Brain pericyte (primary cell): Measurements from ENCODE around the gene CDK19.
"Not testable (repeated sequence)": the region's sequence is repeated elsewhere in the genome, so short reads cannot be mapped to it uniquely, and the experiment has no call there.

Experiments used
- DNase-seq: peaks from one replicate; pipeline ENCODE4 v3.0.0-alpha.2; 2012; ENCODE audit warnings: low read depth, low spot score

CDK19 gene

DNA sequence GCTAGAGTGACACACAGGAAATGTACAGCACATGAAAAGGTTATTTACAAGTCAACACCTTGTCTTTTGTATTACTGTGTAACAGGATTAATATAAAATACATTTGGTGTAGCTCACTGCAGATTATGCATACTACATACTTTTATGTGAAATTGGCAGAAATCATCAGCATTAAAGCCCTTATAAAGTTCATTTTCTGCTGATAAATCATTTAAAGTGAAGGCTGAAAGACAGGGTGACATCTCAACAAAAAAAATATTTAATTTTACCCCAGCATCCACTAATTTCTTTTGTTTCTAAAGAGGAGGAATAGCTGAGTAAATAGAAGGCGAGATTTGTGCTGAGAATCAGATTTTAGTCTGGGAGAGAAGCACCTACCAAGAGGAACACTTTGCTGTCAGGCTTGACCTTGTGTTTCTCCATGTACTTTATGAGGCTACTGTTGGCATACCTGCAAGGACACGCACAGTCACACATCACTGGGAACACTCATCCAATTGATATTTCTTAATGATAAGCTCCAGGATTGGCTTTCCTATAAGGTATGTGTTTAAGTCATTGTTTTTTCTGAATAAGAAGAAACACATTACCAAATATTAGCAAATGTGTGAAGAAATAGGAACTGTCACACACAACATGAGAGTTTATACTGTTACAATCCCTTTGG, 192.2 kb downstream of the CDK19 start:
- DNase-seq: no peak

DNA sequence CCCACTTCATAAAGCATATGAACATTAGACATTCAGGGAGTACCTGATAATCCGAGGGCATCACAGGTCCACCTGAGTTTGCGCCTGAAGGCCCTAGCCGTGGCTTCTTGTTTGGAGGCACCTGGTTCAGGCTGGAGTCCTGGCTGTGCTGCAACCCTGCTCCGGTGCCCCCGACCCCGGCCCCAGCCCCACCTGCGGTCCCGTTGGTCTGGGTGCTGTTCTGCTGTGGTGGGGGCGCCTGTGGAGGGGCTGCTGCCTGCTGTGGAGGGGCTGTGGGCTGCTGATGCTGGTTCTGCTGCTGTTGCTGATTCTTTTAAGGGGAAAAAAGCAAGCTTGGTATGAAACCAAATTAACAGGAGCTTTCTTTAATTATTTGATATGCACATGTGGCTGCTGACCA, 194.2 kb downstream of the CDK19 start:
- DNase-seq: no peak

DNA sequence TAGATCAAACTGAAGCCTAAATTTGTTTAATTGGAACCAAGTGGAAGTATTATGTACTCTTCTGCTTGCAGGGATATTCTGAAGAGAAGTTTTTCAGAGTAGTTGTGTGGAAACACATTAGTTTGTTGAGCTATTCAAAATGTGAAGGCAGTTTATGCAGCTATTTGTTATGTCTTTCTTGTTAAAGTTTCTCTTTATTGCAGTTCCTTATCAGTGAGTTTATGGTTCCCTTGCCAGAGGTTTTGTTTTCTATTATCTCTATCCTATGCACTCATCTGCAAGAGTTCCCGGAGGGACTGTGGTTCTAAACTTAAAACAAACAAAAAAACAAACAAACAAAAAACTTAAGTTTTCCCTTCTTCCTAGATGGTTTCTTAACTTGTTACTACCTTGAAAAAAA, 195.2 kb downstream of the CDK19 start:
- no peak for DNase-seq

DNA sequence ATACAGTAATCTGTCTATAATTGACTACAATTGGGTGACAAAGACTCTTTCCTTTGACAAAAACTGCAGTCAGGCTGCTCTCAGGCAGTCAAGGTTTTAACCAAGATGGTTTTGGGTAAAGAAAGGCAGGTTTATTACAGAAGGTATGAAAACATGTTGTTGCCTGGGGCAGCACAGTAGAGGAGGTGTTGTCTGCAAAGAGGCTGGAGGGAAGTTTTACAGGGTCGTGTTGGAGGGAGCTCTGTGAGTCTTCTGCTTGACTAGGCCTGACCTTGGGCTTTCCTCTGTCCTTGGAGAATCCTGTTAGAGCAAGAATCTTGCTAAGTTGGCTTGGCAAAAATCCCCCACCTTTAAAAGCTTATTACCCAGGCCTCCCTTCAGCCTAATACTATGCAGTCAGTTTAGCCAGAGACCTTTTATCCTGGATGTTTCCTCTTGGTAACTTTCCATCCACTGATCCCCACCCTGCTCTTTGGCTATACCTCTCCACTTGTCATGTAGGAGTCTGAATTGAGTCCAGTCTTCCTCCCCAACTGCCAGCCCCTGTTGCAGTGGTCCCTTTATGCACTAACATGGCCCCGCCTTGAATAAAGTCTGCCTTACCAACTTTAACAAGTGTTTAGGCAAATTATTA, 195.9 kb downstream of the CDK19 start:
- no peak for DNase-seq

DNA sequence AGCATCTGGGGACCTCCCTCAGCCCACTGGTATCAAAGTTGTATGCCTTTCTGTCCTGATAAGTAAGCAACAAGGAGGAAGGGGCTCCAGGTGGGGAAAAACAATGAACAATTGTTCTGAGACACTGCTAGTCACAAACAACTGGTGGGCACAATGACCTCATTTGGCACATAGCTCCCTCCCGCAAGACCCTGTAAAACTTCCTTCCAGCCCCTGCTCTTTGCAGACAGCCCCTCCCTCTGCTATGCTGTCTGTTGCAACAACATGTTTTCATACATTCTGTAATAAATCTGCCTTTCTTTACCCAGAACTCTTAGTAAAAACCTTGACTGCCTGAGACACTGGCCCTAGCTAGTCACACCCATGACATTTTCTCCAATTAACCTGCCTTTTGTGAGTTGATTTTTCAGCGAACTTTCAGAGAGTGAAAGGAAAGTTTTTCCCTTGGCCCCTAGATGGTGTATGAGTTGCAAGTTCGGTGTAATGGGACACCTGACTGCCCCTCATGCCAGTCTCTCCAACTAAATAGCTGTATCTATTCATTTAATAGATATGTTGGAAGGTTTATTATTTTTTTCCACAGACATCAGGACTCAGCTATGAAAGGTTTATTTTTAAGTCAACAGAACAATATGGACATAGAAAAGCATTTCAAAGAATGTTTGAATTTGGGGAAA, 196.5 kb downstream of the CDK19 start:
- no peak for DNase-seq

DNA sequence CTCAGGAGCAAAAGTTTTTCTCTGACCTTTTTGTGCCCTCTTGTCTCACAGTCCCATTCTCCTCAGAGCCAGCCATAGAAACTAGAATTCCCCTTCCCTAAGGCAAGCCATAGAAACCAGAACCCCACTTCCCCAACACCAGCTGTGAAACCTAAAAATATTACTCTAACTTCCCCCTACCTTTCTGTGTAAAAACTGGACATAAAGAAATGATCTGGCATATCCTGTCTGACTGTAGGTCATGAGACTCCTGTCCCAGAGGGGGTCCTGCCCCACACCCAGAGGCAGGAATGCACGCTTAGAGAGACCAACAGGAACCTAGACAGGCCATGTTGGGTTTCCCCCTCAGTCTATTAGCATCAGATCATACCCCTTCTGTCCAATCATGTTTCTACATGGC, 198.2 kb downstream of the CDK19 start:
- DNase-seq: no peak

DNA sequence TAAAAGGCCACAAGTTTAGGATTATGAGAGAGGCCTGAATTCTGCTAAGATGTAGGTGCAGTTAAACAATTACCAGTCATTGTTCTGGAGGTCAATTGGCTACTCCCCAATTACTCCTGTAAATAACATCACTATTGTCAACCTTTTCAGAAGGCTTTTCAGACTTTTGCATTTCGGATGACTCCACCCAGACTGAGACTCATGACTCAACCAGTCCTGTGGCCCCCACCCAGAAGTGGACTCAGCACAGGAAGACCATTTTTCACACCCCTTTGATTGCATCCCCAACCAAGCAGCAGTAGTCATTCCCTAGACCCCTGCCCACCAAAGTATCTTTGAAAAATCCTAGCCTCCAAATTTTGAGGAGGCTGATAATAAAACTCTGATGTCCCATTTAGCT, 199.5 kb downstream of the CDK19 start:
- no peak for DNase-seq

DNA sequence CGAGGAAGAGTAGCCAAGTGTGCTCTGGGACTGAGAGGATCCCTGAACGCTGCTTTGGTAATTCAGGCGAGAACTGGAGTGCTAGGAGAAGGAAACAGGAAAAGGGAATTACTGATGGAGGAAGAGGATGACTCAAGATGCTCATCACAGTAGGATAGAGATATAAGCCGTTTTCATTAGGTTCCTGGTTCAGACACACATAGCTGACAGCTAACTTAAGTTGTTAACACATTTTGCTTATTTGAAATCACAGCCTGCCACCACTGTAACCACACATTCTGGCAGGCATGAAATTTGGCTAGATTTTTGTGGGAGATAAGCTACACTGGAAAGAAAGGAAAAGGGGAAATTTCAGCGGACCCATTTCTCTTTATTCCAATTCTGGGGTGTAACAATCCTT, 200.7 kb downstream of the CDK19 start:
- no peak for DNase-seq

DNA sequence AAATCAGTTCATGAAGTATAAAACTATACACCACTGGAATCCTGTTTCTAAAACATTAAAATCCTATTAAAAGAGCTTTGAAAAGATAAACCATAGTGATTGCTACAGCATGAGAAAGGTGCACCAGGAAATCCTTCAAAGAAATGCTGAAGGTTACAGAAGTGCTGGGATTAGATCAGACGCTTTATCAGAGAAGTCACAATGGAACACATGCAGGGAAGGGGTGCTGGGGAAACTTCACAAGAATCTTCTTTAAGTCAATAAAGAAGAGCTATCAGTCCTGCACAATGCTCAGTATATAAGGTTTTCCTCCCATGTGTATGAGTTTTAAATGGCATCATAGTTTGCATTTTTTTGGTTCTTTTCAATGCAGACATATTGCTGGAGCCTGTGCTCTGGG, 201.2 kb downstream of the CDK19 start:
- no peak for DNase-seq

DNA sequence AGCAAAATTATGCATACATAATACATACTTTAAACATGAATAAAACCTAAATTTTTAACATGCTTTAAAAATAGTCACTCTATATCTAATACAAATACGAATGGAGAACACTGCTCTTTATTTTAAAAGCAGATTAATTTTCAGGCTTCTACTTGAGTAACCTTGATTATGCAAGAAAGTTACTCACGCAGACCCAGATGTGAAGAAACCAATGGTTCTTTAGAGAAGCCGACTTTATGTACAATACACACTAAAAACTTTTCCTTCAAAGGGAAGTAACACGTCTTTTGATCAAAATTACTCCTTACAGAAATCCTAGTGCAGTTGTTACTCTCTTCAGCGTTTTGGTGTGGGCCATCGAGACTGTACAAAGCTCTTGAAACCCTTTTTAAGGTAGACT, 201.9 kb downstream of the CDK19 start:
- no peak for DNase-seq

DNA sequence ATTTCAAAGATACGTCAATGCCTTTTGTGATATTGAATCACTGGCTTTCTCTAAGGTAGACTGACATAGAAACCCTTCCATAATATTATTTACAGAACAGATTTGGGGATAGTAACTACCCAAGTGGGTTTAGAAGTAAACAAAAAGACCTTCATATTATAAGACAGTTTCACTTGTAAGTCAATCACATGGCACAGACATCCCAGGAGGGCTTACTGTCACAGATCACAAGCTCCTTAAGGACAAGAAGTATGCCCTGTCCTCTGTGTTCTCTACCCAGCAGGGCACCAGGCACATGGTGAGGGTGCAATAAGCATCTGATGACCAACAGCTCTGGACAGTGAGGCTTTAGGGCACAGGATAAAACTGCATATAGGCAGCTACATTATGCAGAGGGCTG, 203.0 kb downstream of the CDK19 start:
- DNase-seq: no peak

DNA sequence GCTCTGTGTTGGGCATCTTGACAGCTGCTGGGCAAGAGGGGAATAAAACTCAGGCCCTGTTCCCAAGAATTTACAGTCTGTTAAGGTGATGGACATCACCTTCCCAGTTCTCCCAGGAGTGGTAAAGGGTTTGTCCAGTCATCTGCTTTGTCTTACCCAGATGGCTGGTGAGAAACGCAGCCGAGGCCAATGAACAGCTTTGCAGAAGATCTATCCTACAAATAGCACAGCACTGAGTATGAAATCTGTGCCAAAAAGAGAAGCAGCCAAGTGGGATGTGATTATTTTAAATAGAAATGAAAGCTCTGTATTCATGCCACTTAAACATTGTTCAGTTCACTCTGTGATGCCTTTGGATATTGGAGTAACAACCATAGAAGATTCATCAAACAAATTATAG, 206.2 kb downstream of the CDK19 start:
- no peak for DNase-seq

DNA sequence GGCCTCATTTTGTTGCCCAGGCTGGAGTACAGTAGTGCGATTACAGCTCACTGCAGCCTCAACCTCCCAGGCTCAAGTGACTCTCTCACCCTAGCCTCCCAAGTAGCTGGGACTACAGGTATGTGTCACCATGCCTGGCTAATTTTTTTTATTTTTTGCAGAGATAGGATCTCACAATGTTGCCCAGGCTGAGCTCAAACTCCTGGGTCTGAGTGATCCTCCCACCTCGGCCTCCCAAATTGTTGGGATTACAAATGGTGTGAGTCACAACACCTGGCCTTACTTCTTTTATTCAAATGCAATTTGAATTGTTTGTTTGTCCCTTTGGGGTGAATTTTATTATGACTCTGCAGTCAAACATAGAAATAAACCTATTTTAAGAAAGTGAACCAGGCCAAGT, 207.1 kb downstream of the CDK19 start:
- DNase-seq: no peak

DNA sequence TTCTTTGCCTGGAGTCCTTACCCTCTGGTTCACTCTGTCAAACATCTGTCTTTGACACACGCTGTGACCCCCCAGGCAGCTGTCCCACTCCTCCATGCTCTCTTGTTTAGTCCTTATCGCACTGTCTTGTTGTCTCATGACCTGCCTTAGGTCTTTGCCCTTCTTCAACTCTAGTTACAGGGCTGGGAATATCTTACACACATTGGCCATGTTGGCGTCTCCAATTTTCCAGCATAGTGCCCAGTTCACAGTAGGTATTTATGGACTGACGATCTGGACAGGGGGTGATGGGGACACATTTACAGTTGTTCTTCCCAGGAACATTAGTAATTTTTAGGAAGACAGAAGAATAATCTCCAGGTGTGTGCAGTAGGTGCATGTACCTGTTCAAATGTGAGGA, 209.1 kb downstream of the CDK19 start:
- DNase-seq: no peak

DNA sequence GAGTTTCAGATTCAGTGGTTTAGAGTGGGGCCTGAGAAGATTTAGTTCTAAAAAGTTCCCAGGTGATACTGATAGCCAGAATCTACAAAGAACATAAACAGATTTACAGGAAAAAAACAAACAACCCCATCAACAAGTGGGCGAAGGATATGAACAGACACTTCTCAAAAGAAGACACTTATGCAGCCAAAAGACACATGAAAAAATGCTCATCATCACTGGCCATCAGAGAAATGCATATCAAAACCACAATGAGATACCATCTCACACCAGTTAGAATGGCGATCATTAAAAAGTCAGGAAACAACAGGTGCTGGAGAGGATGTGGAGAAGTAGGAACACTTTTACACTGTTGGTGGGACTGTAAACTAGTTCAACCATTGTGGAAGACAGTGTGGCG, 214.6 kb downstream of the CDK19 start:
- not testable (repeated sequence) for DNase-seq

DNA sequence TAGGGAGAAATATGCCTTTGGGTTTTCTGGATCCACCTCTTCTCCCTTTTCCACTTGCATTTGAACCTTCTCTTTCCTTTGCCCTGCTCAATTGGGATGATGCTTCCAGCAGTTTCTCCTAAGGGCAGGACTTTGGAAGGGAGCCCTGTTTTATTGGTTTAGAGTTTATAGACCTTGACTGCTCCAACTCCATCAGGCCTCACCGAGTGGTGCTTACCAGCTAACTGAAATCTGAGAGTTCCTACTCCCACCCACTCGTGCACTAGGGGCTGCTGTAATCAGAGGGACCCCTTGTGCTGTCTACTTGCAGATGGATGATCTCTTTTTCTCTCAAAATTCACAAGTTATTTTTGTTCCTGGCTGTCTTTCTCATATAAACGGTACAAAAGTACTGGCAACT, 217.5 kb downstream of the CDK19 start:
- no peak for DNase-seq

DNA sequence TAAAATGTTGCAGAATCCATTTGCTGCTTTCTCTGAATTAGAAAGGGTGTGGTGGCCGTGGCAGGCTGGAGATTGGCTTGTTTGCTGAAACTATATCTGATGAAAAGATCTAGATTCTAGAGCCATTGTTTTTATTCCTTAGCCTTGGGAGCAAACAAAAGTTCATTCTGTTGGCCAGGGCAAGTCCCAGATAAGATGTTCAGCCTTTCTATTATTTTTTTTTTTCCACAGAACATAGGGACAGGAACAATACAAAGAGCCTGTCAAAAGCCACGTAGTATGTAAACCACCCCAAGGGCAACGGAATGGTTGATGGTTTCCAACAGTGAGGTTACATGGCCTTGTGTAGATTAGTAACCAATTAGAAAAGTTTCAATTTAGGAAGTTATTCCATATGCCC, 218.9 kb downstream of the CDK19 start:
- no peak for DNase-seq

DNA sequence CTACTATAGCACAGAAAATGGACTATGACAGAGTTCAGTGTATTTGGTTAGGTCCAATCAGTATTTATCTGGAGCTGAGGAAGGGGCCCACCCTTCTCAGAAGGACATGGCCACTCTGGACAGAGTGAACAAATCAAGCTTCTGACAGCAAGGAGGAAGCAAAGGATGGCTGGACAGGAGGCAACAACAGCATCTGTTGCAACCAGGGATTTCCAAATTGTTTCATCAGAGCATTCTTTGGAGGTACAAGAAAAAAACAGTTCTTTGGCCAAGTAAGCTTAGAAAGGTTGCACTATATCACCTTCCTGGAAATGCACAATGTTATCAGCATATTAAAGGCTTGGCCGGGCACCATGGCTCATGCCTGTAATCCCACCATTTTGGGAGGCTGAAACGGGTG, 220.2 kb downstream of the CDK19 start:
- DNase-seq: no peak

DNA sequence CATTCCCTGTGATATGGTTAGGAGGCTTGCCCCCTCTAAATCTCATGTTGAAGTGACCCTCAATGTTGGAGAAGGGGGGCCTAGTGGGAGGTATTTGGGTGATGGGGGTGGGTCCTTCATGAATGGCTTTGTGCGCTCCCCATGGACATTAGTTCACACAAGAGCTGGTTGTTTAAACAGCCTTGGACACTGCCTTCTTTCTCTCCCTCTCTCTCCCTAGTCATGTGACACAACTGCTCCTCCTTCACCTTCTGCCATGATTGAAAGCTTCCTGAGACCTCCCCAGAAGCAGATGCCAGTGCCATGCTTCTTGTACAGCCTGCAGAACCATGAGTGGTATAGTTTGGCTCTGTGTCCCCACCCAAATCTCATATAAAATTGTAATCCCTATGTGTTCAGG, 221.6 kb downstream of the CDK19 start:
- DNase-seq: no peak

DNA sequence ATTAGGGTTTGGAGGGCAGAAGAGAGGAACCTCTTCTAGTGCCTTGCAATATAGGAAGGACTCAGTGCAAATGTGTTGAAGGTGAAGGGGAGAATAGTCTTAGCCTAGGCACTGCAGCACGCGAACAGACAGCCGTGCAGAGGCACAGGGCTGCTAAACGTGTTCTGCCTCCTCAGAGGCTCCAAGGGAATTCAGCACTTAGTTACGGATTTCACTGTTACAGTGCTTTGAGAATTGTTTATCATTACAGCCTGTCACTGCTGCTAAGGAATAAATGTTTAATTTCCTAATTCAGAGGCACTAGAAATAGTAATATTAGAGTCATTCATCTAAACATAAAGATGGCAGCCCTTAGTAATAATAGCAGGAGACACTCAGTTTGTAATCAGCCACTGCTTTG, 222.5 kb downstream of the CDK19 start:
- DNase-seq: no peak

DNA sequence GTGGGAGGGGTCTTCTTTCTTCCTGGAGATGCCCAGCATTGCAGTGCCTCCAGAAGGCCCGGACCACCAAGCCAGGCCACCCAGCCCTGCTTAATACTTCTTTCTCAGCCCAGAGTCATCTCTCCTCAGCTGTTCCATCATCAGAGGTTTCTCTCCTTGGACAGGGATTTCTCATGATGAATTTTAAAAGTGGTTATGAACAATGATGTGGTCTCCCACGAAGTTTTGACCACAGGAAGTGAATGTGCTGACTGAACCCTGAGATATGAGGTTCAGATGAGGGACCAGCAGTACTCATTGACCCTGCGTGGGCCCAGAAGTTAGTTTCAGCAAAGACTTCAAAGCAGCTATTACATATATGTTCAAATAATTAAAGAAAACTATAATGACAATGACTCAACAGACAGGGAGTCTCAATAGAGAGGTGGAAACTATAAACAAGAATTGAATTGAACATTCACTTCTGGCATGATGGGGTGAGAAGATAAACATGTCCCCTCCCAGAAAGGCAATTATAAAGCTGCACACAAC, 224.4 kb downstream of the CDK19 start:
- no peak for DNase-seq

DNA sequence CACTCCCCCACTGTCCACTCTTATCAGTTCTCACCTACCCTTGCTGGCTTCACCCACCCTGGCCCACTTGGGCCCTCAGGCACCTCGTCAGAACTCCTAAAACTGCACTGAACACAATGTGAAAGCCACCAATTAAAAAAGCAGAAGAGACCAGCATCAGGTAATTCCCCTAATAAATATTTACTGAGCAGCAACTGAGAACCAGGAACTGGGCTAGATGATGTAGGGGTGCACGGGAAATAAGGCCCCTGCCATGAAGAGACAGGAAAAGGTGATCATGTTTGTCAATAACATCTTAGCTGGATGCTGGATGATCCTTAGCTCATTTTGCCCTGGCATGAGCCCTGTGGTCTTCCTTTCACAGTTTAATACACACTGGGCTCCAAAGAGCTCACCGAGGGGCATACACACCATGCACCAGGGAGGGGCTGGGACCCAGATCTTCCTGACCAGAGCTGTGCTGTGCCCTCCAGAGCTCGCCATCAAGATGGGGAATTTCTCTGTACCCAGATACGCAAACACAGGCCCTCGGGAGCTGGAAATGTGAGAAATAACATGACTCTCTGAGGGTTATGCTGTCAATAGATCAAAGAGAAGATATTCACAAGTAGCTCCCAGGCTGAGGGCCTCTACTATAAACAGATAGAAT, 225.3 kb downstream of the CDK19 start:
- DNase-seq: no peak

DNA sequence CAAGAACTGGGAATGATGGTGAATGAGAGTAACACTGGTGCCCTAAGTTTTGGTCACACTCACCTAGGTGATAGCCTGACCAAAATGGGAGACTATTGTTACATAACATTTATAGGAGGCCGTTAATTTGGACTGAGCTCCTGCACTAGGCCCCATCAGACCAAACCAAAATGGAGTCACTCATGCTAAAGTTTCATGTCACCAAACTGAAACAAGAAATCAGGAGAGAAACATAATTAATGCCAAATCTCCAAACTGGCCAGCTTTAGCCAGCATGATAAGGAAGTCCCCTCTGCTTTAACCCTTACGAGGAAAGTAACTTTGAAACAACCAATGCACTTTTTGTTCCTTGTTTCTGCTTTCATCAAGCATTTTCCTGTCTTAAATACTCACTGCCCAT, 227.9 kb downstream of the CDK19 start:
- no peak for DNase-seq
